ENCODE measurements around the gene ARID5B.

DNA sequence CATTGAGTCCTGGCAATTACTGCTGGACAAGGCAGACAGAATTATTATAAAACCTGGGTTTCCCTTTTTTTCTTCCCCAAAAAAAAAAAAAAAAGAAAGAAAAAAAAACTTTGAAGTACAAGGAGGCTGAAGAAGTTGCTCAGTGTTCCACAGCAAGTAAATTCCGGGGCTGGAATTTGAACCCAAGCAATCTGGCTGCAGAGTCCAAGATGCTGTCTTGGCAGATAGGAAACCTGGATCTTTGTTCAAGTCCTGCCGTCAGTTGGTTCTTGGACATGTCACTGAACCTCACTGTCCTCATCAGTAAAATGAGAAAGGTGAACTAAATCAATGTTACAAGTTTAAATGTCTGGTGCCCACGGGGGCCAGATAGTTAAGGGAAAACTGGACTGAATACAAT lies 35.3 kb downstream of the ARID5B start:
- TF ChIP-seq CTCF (conservative IDR thresholded peaks at IDR 0.05 in 1 of 2, IDR thresholded peaks at IDR 0.05 in 1 of 2; ENCODE audit: low read depth in 1 of 2, low read length in 2 of 2), result no peak
- TF ChIP-seq EZH2 (IDR thresholded peaks at IDR 0.05; ENCODE audit: low read length, missing control alignments), result no peak

Data from fibroblast of lung (primary cell).